ENCODE measurements around the gene TIAM2.

DNA sequence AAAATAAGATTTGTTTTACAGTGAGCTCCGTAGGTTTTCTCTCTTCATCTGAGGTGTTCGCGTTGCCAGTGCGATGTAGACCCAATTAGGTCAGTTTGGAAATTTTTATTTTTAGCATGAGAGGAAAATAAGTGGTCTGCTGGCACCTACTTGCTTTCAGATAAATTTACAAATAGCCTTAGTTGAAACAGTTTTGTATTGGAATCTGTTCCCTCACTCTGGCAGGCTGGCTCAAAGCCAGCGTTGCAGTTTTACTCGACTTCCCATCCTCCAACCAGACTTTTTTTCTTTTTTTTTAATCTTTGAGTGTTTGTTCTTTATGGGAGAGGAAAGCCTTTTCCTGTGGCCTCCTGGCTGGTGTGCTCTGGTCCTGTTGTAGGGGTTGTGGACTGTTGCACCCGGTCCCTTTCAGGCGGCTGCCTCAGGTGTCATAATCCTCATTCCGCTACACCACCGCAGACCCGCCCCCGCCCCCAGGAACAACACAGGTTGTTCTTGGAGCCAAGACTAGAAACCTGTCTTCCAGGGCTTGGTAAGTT lies 46.7 kb downstream of the TIAM2 start:
- TF ChIP-seq RFX1 (IDR thresholded peaks at IDR 0.05) (no peak), EZH2 (IDR thresholded peaks at IDR 0.05; ENCODE audit: borderline replicate concordance, low read depth, low read length) (no peak), ZNF75A (CRISPR knock-in tag; IDR thresholded peaks at IDR 0.05) (no peak), SOX6 (IDR thresholded peaks at IDR 0.05) (no peak), FOSL1 (tag; conservative IDR thresholded peaks at IDR 0.05) (no peak), SMC3 (conservative IDR thresholded peaks at IDR 0.05; ENCODE audit: insufficient read depth, low read depth, low read length) (no peak), SP2 (IDR thresholded peaks at IDR 0.05; ENCODE audit: extremely low read depth, low read depth, low read length, poor library complexity, severe bottlenecking) (no peak), BHLHE40 (IDR thresholded peaks at IDR 0.05; ENCODE audit: low read length) (no peak), POLR2A (conservative IDR thresholded peaks at IDR 0.05) (no peak), ZNF717 (CRISPR knock-in tag; IDR thresholded peaks at IDR 0.05) (no peak)
- TF ChIP-seq, protein P1, sequence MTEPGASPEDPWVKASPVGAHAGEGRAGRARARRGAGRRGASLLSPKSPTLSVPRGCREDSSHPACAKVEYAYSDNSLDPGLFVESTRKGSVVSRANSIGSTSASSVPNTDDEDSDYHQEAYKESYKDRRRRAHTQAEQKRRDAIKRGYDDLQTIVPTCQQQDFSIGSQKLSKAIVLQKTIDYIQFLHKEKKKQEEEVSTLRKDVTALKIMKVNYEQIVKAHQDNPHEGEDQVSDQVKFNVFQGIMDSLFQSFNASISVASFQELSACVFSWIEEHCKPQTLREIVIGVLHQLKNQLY (CRISPR knock-in tag; conservative IDR thresholded peaks at IDR 0.05): no peak

Data from K562 (cell line).